ENCODE measurements around the gene LDLRAD4.
"Not testable (repeated sequence)": the region's sequence is repeated elsewhere in the genome, so short reads cannot be mapped to it uniquely, and the experiment has no call there.

The LDLRAD4 gene

GRCh38 chr18:13246591-13246990, 28.0 kb downstream of the LDLRAD4 start:
- DNase-seq (ENCODE audit: low spot score) = no peak

DNA sequence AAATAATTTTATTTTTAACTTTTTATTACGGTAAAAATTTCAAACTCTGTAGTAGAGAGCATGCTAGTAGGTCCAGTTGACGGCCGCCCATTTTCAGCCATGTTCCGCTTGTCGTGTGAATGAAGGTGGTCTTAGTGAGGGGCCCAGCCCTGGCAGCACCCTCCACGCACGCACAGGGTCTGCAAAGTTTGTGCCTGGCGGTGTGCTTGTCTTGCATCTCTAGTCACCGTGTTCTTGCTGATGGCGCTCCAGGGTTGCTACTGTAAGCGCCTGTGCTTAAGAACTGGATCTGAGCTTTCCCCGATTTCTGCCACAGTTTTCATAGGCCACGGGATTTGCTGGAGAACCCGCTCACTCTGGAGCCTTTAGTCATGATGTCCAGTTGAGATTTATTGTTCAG, 28.9 kb downstream of the LDLRAD4 start:
- DNase-seq (ENCODE audit: low spot score) = no peak

GRCh38 chr18:13252686-13253410, 34.3 kb downstream of the LDLRAD4 start:
- no peak for DNase-seq (ENCODE audit: low spot score)

DNA sequence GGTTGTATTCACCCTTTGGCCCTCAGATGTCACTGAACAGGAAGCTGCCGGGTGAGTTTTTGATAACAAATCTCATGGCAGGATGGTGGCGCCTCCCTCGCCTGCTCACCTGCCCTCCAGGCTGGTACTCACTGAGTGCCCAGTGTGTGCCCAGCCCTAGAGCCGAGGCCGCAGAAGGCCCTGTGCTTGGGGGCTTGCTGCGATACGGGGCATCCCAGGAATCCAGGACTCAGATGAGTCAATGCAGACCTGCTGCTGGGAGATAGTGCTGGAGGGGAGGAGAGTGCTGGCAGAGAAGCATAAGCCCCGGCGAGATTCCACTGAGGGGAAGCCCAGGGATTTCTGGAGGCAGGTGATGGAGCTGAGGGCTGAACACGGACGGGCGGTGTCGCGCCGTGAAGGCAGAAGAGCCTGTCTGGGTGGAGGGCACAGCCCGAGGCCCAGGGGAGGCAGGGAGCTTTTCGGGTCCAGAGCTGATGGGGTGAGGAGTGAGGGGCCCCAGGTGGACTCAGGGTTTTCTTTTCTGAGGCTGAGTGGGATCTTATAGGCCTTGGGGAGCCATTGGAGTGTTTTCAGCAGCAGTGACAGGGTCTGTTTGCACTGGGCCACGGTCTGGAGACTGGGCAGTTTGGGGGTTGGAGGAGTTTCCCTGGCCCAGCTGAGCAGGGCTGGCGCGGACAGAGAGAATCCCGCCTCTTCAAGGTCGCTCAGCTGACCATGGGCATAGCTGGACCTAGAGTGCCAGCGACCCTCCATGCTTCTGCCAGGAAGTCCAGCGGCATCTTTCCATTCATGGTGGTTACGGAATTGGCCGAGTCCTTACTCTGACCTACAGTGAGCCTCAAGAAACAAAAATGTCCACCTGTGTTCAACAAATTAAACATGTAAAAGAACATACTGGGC, 35.5 kb downstream of the LDLRAD4 start:
- DNase-seq (ENCODE audit: low spot score) = no peak

GRCh38 chr18:13254971-13255927, 36.7 kb downstream of the LDLRAD4 start:
- no peak for DNase-seq (ENCODE audit: low spot score)

GRCh38 chr18:13256444-13257305, 38.1 kb downstream of the LDLRAD4 start:
- no peak for DNase-seq (ENCODE audit: low spot score)

DNA sequence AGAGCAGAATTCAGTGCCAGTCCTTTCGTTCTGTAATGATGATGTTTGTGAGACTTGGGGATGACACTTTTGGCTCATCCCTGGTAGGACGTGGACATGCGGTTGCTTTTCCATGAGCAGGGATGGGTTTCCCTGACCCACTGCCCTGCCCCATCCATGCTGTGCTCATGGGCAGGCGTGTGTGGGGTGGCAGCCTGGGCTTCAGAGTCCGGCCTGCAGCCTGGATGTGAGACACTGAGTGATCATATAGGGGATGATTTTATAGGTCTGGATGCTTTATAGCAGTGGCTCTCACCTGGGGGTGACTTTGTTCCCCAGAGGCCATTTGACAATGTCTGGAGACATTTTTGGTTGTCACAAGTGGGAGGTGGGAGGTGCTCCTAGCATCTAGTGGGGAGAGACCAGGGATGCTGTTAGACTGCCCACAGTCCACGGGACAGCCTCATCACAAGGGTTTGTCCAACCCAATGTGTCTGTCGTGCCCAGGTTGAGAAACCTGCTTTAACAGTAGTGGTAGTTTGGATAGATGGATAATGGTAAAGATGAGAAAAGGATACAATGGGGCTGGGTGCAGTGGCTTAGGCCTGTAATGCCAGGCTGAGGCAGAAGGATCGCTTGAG, 38.9 kb downstream of the LDLRAD4 start:
- no peak for DNase-seq (ENCODE audit: low spot score)

DNA sequence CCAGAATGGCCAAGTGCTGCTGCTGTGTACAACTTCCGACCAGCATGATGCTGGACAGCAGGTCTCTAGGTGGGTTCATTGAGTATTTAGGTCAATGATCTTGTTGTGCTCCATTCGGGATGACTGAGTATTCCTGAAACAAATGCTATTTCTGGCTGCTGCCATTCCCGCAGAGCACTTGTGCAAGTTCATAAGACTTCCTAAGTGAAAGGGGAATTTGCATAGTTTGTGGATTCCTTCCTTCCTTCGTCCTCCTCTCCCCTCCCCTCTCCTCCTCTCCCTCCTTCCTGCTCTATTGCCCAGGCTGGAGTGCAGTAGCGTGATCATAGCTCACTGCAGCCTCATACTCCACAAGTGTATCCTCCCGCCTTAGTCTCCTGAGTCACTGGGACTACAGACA, 40.4 kb downstream of the LDLRAD4 start:
- DNase-seq (ENCODE audit: low spot score) = no peak

DNA sequence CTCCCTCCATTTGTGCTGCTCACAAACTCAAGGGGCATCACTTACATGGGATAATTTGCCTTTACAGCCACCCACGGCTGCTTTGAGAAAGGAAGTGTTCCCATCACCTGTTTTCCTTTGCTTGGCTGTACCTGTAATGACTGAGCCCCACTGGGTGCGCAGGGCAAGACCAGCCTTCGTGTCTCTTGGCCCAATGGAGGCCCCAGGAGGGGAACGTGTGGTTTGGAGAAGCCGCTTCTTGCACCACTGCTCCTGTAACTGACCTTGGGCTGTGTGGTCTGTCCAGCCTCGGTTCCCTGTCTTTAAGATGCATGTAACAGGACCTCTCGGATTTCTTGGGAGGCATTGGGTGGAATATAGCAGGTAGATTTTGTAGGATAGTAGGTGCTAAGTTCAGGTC, 41.1 kb downstream of the LDLRAD4 start:
- no peak for DNase-seq (ENCODE audit: low spot score)

- DNase-seq (ENCODE audit: low spot score) = no peak
Observed at GRCh38 chr18:13260197-13260934, 41.8 kb downstream of the LDLRAD4 start.

DNA sequence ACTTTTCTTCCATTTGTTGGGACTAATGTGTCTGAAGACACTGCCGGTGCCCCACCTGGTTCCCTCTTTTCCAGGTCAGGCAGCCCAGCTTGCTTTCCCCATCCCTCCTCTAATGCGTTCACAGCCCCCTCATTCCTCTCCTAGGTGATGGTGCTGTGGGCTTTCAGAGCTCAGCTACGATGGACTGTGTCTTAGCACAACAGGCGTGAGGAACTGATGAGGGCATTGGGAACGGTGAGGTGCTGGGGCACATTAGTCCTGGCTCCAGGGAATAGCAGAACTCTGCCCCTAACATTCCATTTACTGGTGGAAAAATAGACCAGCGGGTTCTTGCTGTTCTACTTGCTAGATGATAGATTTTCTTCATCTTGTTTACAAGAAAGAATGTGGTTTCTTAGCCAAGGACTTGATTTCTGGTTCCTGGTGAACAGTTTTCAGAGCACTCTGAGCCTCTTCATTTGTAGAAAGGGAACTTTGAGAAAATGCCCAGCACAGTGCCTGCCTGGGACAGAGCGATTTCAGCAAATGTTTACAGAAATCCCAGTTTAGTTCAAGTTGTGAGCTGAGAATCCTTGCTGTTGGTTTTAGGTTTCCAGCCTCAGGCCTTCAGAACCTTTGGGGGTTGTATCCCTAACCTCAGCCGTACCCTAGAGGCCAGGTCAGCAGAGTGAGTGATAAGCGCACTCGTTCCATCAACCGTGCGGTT, 42.5 kb downstream of the LDLRAD4 start:
- DNase-seq (ENCODE audit: low spot score) = no peak

DNA sequence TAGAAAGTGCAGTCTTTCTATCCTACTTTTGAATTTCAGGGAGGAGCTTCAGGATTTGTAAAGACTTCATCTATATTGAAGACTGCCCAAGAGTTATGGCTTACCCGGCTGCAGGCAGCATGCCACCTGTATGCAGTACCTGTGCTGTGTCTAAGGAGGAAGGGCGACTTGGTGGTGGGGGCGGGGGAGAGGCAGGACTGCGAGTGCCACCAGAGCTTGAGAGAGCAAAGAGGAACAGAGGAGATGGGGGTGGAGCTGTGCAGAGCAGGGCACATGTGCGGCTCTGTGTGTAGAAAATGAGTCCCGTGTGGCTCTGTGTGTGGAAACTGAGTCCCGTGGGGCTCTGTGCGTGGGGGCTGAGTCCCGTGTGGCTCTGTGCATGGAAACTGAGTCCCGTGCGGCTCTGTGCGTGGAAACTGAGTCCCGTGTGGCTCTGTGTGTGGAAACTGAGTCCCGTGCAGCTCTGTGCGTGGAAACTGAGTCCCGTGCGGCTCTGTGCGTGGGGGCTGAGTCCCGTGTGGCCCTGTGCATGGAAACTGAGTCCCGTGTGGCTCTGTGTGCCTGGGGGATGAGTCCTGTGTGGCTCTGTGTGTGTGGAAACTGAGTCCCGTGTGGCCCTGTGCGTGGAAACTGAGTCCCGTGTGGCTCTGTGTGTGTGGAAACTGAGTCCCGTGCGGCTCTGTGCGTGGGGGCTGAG, 43.2 kb downstream of the LDLRAD4 start:
- DNase-seq (ENCODE audit: low spot score) = no peak

DNA sequence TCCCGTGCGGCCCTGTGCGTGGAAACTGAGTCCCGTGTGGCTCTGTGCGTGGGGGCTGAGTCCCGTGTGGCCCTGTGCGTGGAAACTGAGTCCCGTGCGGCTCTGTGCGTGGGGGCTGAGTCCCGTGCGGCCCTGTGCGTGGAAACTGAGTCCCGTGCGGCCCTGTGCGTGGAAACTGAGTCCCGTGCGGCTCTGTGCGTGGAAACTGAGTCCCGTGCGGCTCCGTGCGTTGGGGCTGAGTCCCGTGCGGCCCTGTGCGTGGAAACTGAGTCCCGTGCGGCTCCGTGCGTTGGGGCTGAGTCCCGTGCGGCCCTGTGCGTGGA, 43.8 kb downstream of the LDLRAD4 start:
- not testable (repeated sequence) for DNase-seq (ENCODE audit: low spot score)

DNA sequence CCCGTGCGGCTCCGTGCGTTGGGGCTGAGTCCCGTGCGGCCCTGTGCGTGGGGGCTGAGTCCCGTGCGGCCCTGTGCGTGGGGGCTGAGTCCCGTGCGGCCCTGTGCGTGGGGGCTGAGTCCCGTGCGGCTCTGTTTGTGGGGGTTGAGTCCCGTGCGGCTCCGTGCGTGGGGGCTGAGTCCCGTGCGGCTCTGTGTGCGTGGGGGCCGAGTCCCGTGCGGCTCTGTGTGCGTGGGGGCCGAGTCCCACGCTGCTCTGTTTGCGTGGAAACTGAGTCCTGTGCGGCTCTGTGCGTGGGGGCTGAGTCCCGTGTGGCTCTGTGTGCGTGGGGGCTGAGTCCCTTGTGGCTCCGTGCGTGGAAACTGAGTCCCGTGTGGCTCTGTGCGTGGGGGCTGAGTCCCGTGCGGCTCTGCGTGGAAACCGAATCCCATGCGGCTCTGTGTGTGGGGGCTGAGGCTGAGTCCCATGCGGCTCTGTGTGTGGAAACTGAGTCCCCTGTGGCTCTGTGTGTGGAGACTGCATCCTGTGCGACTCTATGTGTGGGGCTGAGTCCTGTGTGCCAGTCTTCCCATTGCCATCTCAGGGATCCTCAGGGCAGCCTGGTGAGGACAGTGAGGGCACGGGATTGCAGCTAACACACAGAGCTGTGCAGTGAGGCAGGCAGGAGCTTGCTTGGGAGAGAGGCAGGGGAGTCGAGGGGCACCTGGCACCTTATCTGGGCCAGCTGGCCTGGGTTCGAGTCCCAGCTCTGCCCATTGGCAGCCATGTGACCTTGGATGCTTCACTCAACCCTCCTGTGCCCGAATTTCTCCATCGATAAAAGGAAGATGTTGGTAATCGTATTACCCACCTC, 44.5 kb downstream of the LDLRAD4 start:
- no peak for DNase-seq (ENCODE audit: low spot score)

- DNase-seq (ENCODE audit: low spot score) = no peak
Observed at GRCh38 chr18:13264091-13265007, 45.8 kb downstream of the LDLRAD4 start.

DNA sequence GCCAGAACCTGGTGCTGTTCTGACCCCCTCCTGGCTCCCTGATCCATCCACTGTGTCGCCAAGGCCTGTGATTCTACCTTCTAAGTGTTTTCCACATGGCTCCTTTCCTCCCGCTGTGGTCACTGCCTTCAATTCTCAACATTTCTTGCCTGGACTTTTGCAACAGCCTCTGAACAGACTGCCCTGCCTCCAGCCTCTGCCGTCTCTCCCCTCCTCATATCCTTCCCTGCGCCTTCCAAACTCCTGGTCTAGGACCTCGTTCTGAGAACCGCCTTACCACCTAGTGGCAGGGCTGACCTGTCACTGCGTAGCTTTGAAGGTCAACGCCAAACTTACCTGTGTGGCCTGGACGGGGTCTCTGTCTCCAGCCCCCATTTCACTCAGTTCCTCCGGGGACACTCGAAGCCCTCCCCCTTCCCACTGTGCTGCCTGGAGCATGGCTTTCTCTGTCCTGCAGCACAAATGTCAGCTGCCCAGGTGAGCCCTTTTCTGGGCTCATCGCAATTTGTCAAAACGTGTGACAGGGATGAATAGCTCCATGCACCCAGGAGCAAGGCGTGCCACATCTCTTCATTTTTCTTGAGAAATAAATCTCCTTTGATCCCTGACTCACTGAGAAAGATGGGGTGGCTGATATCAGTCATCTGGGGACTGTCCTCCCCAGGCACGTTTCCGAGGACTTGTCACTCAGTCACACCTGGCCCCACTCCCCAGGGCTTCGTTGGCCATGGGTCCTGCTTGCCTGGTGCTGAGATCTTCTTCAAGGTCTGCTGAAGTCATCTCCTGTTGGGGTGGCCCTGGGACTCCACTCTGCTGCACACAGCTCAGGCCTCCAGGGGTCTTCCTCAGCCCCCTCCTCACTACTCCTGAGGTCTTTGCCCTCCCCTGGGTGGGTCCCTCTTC, 46.7 kb downstream of the LDLRAD4 start:
- no peak for DNase-seq (ENCODE audit: low spot score)

Data from germinal center (tissue), 1 donor.